ENCODE measurements around the gene GRM4.
A peak's percentile ranks its signal among the peaks of the same experiment; 100 is the strongest.

GRM4 gene

GRCh38 chr6:34062815-34063214 lies 83.1 kb downstream of the GRM4 start:
- no peak for DNase-seq (ENCODE audit: low spot score)

- DNase-seq (ENCODE audit: low spot score), result no peak
These were observed 83.7 kb downstream of the GRM4 start for GRCh38 chr6:34062156-34062555.

GRCh38 chr6:34061348-34061747 lies 84.5 kb downstream of the GRM4 start:
- no peak for DNase-seq (ENCODE audit: low spot score)

- no peak for DNase-seq (ENCODE audit: low spot score)
These were observed 86.0 kb downstream of the GRM4 start for GRCh38 chr6:34059914-34060313.

- DNase-seq (ENCODE audit: low spot score), result no peak
These were observed 86.7 kb downstream of the GRM4 start for GRCh38 chr6:34059136-34059731.

GRCh38 chr6:34057790-34058189 lies 88.1 kb downstream of the GRM4 start:
- DNase-seq (ENCODE audit: low spot score), result no peak

GRCh38 chr6:34057191-34057590 lies 88.7 kb downstream of the GRM4 start:
- DNase-seq (ENCODE audit: low spot score), result no peak

GRCh38 chr6:34056305-34057108 lies 89.4 kb downstream of the GRM4 start:
- DNase-seq (ENCODE audit: low spot score), result peak; percentile 79

- peak; percentile 57 for DNase-seq (ENCODE audit: low spot score)
These were observed 90.5 kb downstream of the GRM4 start for GRCh38 chr6:34055223-34055933.

GRCh38 chr6:34053721-34054120 lies 92.2 kb downstream of the GRM4 start:
- DNase-seq (ENCODE audit: low spot score), result peak; percentile 35

- no peak for DNase-seq (ENCODE audit: low spot score)
These were observed 92.8 kb downstream of the GRM4 start for GRCh38 chr6:34052918-34053608.

- DNase-seq (ENCODE audit: low spot score), result no peak
These were observed 93.6 kb downstream of the GRM4 start for GRCh38 chr6:34052071-34052825.

- no peak for DNase-seq (ENCODE audit: low spot score)
These were observed 94.5 kb downstream of the GRM4 start for GRCh38 chr6:34051331-34051919.

- no peak for DNase-seq (ENCODE audit: low spot score)
These were observed 95.2 kb downstream of the GRM4 start for GRCh38 chr6:34050691-34051090.

GRCh38 chr6:34049395-34050342 lies 96.2 kb downstream of the GRM4 start:
- no peak for DNase-seq (ENCODE audit: low spot score)

GRCh38 chr6:34047913-34048867 lies 97.7 kb downstream of the GRM4 start:
- DNase-seq (ENCODE audit: low spot score), result no peak

GRCh38 chr6:34046617-34047016 lies 99.3 kb downstream of the GRM4 start:
- DNase-seq (ENCODE audit: low spot score), result no peak

- no peak for DNase-seq (ENCODE audit: low spot score)
These were observed 100.1 kb downstream of the GRM4 start for GRCh38 chr6:34045771-34046170.
